ENCODE measurements around the gene OLFML2A. TPM values are rescaled to one million over a fixed set of nuclear protein-coding genes. Genes with fewer than 3 reads are reported as not detected.
"Not testable (repeated sequence)": the region's sequence is repeated elsewhere in the genome, so short reads cannot be mapped to it uniquely, and the experiment has no call there.

Gene OLFML2A
- 1.6 TPM for polyA plus RNA-seq (2012; ENCODE audit: missing spikeins)

DNA sequence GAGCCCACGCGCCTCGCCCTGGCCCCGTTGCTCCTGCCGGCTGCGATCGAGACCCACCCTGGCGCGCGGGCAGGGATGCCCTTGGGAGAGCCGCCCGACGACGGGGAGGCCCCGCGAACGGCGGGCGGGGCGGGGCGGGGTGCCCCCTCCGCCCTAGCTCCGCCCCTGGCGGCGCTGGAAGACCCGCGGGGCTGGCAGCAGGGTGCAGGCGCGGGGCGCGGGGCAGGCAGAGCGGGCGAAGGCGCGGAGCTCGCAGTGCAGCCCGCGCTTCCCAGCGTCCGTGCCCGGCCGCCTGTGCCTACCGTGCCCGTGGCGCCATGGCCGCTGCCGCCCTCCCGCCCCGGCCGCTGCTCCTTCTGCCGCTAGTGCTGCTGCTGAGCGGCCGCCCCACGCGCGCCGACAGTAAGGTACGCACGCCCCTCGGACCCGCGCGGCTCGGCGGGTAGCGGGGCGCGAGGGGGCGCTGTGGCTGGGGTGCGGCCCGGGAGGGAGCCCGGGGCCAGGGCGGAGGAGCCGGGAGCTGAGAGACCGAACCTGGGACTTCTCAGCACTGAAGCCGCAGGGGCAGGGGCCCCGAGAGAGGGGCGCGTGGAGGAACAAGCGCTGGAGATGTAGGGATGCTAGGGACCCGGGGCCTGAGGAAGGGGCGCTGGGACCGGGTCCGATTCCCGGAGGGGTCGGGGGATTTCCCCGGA lies at the start of gene OLFML2A:
OLFML2A (plus strand) TSS at position 180 of the 695 bp plus-strand sequence; CDS start at position 318, 138 bp downstream.
- FAIRE-seq, result peak; percentile 38
- DNase-seq (ENCODE audit: insufficient read length), result no peak
- TF ChIP-seq POLR2AphosphoS5 (IDR thresholded peaks at IDR 0.05; ENCODE audit: low read depth, low read length), result no peak
- TF ChIP-seq POLR2A (IDR thresholded peaks at IDR 0.05; ENCODE audit: low read depth, low read length), result no peak
- no peak for TF ChIP-seq TAF1 (IDR thresholded peaks at IDR 0.05; ENCODE audit: borderline replicate concordance, low read depth, low read length)

DNA sequence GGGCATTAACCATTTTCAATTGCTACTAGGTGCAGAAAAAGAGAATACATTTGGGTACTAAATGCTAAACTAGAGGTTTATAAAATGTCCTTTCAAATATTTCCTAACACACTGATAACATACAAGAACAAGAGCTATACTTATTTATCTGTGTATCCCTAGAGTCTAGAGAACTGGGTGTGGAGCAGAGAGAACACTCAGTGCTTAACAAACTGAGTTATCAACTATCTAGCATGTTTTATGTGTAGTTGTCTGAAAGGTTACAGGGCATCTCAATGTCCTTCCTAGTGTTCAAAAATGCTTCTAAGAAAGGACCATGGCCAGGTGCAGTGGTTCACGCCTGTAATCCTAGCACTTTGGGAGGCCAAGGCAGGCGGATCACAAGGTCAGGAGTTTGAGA lies 46.2 kb upstream of the OLFML2A start:
- FAIRE-seq (no peak), DNase-seq (ENCODE audit: insufficient read length) (no peak)
- TF ChIP-seq POLR2AphosphoS5 (IDR thresholded peaks at IDR 0.05; ENCODE audit: low read depth, low read length), result no peak
- no peak for TF ChIP-seq TAF1 (IDR thresholded peaks at IDR 0.05; ENCODE audit: borderline replicate concordance, low read depth, low read length)
- TF ChIP-seq POLR2A (IDR thresholded peaks at IDR 0.05; ENCODE audit: low read depth, low read length), result no peak

DNA sequence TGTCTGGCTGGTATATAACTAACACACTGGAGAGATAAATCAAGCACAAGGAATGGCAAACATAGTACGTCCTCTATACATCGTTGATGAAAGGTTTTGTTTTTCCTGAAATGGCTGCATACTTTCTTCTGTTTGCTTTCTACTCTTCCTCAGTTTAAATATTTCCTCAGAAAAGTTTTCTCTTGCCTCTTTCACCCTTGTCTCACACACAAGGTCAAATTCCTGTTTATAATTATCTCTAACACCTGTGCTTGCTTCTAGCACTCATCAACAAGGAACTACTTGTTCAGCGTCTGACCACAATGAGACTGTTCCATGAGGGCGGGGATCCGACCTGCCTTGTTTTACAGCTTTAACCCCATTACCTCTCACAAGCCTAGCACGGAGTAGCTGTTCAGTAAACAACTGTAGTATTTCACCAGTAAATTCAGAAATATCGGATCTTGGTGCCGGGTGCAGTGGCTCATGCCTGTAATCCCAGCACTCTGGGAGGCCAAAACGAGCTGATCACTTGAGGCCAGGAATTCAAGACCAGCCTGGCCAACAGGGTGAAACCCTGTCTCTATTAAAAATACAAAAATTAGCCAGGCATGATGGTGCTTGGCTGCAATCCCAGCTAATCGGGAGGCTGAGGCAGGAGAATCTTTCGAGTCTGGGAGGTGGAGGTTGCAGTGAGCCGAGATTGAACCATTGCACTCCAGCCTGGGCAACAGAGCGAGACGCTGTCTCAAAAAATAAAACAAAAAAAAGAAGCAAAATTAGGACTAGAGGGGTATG lies 42.8 kb upstream of the OLFML2A start:
- DNase-seq (ENCODE audit: insufficient read length) (no peak), FAIRE-seq (no peak)
- no peak for TF ChIP-seq TAF1 (IDR thresholded peaks at IDR 0.05; ENCODE audit: borderline replicate concordance, low read depth, low read length)
- no peak for TF ChIP-seq POLR2A (IDR thresholded peaks at IDR 0.05; ENCODE audit: low read depth, low read length)
- TF ChIP-seq POLR2AphosphoS5 (IDR thresholded peaks at IDR 0.05; ENCODE audit: low read depth, low read length), result no peak

GRCh38 chr9:124734741-124735083 lies 42.2 kb upstream of the OLFML2A start:
- DNase-seq (ENCODE audit: insufficient read length); FAIRE-seq: not testable (repeated sequence)

DNA sequence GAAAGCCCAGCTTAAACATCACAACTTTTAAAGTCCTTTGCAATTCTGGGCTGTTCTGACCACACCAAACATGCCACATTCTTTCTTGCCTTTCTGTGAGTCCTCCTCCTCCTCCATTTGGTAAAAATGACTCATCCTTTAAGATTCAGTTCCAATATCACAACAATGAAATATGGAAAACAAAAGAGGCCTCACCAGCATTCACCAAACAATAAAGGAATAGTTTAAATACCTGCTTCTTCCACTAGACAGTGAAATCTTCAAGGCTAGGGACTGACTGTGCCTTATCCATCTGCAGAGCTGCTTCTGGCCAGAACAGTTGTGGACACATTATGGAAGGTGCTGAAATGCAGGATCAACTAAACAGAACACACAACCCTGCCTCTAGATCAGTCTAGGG lies 41.8 kb upstream of the OLFML2A start:
- no peak for FAIRE-seq
- no peak for TF ChIP-seq POLR2AphosphoS5 (IDR thresholded peaks at IDR 0.05; ENCODE audit: low read depth, low read length)
- no peak for TF ChIP-seq TAF1 (IDR thresholded peaks at IDR 0.05; ENCODE audit: borderline replicate concordance, low read depth, low read length)
- TF ChIP-seq POLR2A (IDR thresholded peaks at IDR 0.05; ENCODE audit: low read depth, low read length), result no peak
- no peak for DNase-seq (ENCODE audit: insufficient read length)

GRCh38 chr9:124738075-124738474 lies 38.9 kb upstream of the OLFML2A start:
- not testable (repeated sequence) for FAIRE-seq; DNase-seq (ENCODE audit: insufficient read length)

DNA sequence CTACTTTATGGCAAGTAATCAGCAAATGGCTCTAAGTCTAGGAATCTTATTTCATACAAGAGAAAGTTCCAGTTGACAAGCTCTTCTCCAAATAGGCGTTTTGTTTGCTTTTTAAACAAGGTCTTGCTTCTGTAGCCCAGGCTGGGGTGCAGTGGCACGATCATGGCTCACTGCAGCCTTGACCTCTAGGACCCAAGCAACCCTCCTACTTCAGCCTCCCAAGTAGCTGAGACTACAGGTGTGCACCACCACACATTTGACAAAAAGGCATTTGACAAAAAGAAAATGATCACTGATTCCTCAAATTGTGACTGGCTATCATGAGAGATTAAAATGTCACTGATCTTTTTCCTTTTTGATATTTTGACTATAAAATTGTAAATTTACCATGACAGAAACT lies 37.6 kb upstream of the OLFML2A start:
- FAIRE-seq (no peak), DNase-seq (ENCODE audit: insufficient read length) (no peak)
- TF ChIP-seq POLR2A (IDR thresholded peaks at IDR 0.05; ENCODE audit: low read depth, low read length) (no peak), TAF1 (IDR thresholded peaks at IDR 0.05; ENCODE audit: borderline replicate concordance, low read depth, low read length) (no peak), POLR2AphosphoS5 (IDR thresholded peaks at IDR 0.05; ENCODE audit: low read depth, low read length) (no peak)

DNA sequence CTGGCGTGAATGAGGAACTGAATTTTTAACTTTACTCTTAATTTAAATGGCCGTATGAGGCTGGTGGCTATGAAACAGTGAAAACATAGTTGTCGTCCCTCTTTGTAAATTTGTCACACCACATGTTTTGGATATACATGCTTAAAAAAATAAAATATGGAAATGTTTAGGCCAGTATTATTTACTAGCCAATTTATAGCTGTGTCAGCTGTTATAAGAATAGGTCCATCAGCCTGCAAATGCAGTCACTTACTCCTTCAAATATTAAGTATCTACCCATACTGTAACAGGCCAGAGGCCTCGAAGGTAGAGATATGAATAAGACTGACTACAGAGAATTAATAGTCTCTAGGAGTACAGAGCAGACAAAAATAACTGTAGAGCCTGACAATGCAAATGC lies 35.8 kb upstream of the OLFML2A start:
- FAIRE-seq (no peak), DNase-seq (ENCODE audit: insufficient read length) (no peak)
- no peak for TF ChIP-seq TAF1 (IDR thresholded peaks at IDR 0.05; ENCODE audit: borderline replicate concordance, low read depth, low read length)
- TF ChIP-seq POLR2A (IDR thresholded peaks at IDR 0.05; ENCODE audit: low read depth, low read length), result no peak
- no peak for TF ChIP-seq POLR2AphosphoS5 (IDR thresholded peaks at IDR 0.05; ENCODE audit: low read depth, low read length)

DNA sequence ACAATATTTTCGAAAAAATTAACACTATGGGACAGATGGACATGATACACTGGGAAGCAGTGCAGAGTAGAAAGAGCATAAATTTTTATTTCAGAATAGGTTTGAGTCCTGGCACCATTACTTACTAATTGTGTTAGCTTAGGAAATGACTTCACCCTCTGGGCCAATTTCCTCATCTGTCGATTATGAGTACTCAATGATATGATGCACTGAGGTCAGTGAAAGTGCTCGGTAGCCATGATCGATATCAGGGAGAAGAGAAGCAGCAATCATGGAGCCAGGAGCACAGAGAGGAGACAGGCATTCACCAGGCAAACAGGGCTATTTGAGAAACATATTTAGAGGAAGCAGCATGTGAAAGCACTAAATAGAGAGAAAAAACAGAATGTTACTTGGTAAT lies 35.3 kb upstream of the OLFML2A start:
- no peak for TF ChIP-seq TAF1 (IDR thresholded peaks at IDR 0.05; ENCODE audit: borderline replicate concordance, low read depth, low read length)
- no peak for TF ChIP-seq POLR2AphosphoS5 (IDR thresholded peaks at IDR 0.05; ENCODE audit: low read depth, low read length)
- no peak for TF ChIP-seq POLR2A (IDR thresholded peaks at IDR 0.05; ENCODE audit: low read depth, low read length)
- no peak for FAIRE-seq

DNA sequence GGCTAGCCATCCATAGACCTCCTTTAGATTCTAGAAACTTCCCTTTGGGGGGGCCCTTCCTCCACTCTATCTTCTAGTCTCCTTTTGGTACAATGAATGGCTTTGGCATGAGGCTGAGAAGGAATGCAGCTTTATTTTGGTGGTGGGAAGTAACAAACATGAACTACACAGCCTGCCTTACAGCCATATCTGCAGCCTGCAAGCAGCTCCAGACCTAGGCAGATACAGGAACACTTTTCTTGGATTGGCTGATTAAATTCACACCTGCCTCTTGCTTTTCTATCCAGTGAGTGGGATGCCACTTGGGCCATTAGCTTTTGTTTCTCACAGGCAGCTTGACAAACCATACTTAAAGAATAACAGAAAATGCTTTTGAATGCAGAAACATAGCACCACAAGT lies 34.0 kb upstream of the OLFML2A start:
- no peak for FAIRE-seq
- TF ChIP-seq POLR2A (IDR thresholded peaks at IDR 0.05; ENCODE audit: low read depth, low read length), result no peak
- TF ChIP-seq TAF1 (IDR thresholded peaks at IDR 0.05; ENCODE audit: borderline replicate concordance, low read depth, low read length), result no peak
- TF ChIP-seq POLR2AphosphoS5 (IDR thresholded peaks at IDR 0.05; ENCODE audit: low read depth, low read length), result no peak
- DNase-seq (ENCODE audit: insufficient read length), result no peak

More for the DNA sequence above, 35.3 kb upstream of the OLFML2A start:
- DNase-seq (ENCODE audit: insufficient read length), result no peak

- FAIRE-seq, result peak; percentile 75
Observed at GRCh38 chr9:124743686-124744348, 33.1 kb upstream of the OLFML2A start.

DNA sequence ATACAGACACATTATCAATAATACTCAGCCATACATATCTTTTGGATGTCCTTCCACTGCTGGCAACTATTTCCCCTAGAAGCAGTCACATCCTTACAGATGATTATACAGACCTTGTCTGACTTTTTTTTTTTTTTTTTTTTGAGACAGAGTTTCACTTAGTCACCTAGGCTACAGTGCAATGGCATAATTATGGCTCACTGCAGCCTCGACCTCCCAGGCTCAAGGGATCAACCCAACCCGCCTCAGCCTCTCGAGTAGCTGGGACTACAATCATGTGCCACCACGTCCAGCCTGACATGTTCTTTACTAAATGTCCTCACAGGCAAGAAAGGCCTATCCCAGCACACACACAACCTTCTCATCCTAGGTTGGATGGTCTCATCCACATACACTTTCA lies 29.9 kb upstream of the OLFML2A start:
- no peak for FAIRE-seq
- no peak for DNase-seq (ENCODE audit: insufficient read length)
- TF ChIP-seq POLR2AphosphoS5 (IDR thresholded peaks at IDR 0.05; ENCODE audit: low read depth, low read length) (no peak), TAF1 (IDR thresholded peaks at IDR 0.05; ENCODE audit: borderline replicate concordance, low read depth, low read length) (no peak), POLR2A (IDR thresholded peaks at IDR 0.05; ENCODE audit: low read depth, low read length) (no peak)

More at GRCh38 chr9:124743686-124744348, 33.1 kb upstream of the OLFML2A start:
- TF ChIP-seq TAF1 (IDR thresholded peaks at IDR 0.05; ENCODE audit: borderline replicate concordance, low read depth, low read length), result no peak
- TF ChIP-seq POLR2A (IDR thresholded peaks at IDR 0.05; ENCODE audit: low read depth, low read length), result no peak
- TF ChIP-seq POLR2AphosphoS5 (IDR thresholded peaks at IDR 0.05; ENCODE audit: low read depth, low read length), result no peak
- no peak for DNase-seq (ENCODE audit: insufficient read length)

All from GM12892 (cell line).